GM18873 (cell line): ENCODE results near the gene LMAN2.
"Not testable (repeated sequence)": the region's sequence is repeated elsewhere in the genome, so short reads cannot be mapped to it uniquely, and the experiment has no call there.

Experiments used
- ATAC-seq: cut with Tn5 transposase; IDR thresholded peaks from one replicate; pipeline ENCODE4 v1.9.1; 2021; ENCODE audit warnings: mild to moderate bottlenecking, moderate library complexity, moderate number of reproducible peaks; ENCODE audit not compliant: unreplicated experiment, low FRiP score

LMAN2 gene

GRCh38 chr5:177378884-177379883 is 27.7 kb upstream of the LMAN2 start:
- ATAC-seq = no peak

- no peak for ATAC-seq
Measured at GRCh38 chr5:177377851-177378776, 26.6 kb upstream of the LMAN2 start.

- no peak for ATAC-seq
Measured at GRCh38 chr5:177376107-177376506, 24.6 kb upstream of the LMAN2 start.

- not testable (repeated sequence) for ATAC-seq
Measured at GRCh38 chr5:177375516-177375915, 24.0 kb upstream of the LMAN2 start.

- no peak for ATAC-seq
Measured at GRCh38 chr5:177374211-177374610, 22.7 kb upstream of the LMAN2 start.

GRCh38 chr5:177373806-177374205 is 22.3 kb upstream of the LMAN2 start:
- no peak for ATAC-seq

- ATAC-seq = no peak
Measured at GRCh38 chr5:177372910-177373309, 21.4 kb upstream of the LMAN2 start.

GRCh38 chr5:177372034-177372896 is 20.8 kb upstream of the LMAN2 start:
- no peak for ATAC-seq

- no peak for ATAC-seq
Measured at GRCh38 chr5:177371120-177372033, 19.9 kb upstream of the LMAN2 start.

- ATAC-seq = no peak
Measured at GRCh38 chr5:177370488-177371119, 19.1 kb upstream of the LMAN2 start.

- ATAC-seq = no peak
Measured at GRCh38 chr5:177369645-177370440, 18.4 kb upstream of the LMAN2 start.

- ATAC-seq = no peak
Measured at GRCh38 chr5:177368869-177369644, 17.6 kb upstream of the LMAN2 start.

- ATAC-seq = no peak
Measured at GRCh38 chr5:177367981-177368868, 16.8 kb upstream of the LMAN2 start.

- ATAC-seq = no peak
Measured at GRCh38 chr5:177367323-177367848, 15.9 kb upstream of the LMAN2 start.

- ATAC-seq = no peak
Measured at GRCh38 chr5:177366528-177367322, 15.3 kb upstream of the LMAN2 start.
